Natural killer cell treated with Interleukin-12 subunit alpha and Interleukin-12 subunit beta and Interleukin-15 and Interleukin-18, amount 100 ng/mL, for 72 hours (primary cell): Measurements from ENCODE around the gene COPZ1. TPM values are rescaled to one million over a fixed set of nuclear protein-coding genes. Genes with fewer than 3 reads are reported as not detected.

ENCODE experiments used
- ATAC-seq, 2 donors: fragments of 150-1000 bp; cut with Tn5 transposase in 1 of 2; sonication (Bioruptor Pico), chemical (Tn5 transposase) in 1 of 2; 2 replicates each; pipeline ENCODE4 v1.10.0; 2021
- DNase-seq: peaks from one replicate; pipeline ENCODE4 v3.0.0; 2022; ENCODE audit warnings: low spot score
- H3K27ac Mint-ChIP-seq, 2 donors: 1 replicate in 1 of 2; 2 replicates in 1 of 2; pipeline ENCODE4 v1.8.0; 2022; ENCODE audit warnings: mixed read lengths in 2 of 2, mild to moderate bottlenecking in 1 of 2, moderate library complexity in 1 of 2
- H3K27me3 Mint-ChIP-seq, 2 donors: 1 replicate in 1 of 2; 2 replicates in 1 of 2; pipeline ENCODE4 v1.8.0; 2022; ENCODE audit warnings: mixed read lengths in 2 of 2
- H3K36me3 Mint-ChIP-seq: one replicate; pipeline ENCODE4 v1.8.0; 2022; ENCODE audit warnings: mixed read lengths
- H3K4me1 Mint-ChIP-seq, 2 donors: 1 replicate in 1 of 2; 2 replicates in 1 of 2; pipeline ENCODE4 v1.8.0; 2022; ENCODE audit warnings: low read depth in 2 of 2, mixed read lengths in 2 of 2, mild to moderate bottlenecking in 1 of 2
- H3K4me3 Mint-ChIP-seq: one replicate; pipeline ENCODE4 v1.8.0; 2022; ENCODE audit warnings: mixed read lengths
- H3K9me3 Mint-ChIP-seq: 2 replicates; pipeline ENCODE4 v1.8.0; 2022; ENCODE audit warnings: mixed read lengths
- total RNA-seq, 2 donors: library from RNA; stranded (reverse); gene quantifications; one replicate each; pipeline ENCODE4 v1.2.3, GENCODE V29; 2022

Gene COPZ1
- total RNA-seq, 2 donors from 2014 or later = 111 to 158 TPM

GRCh38 chr12:54286042-54287030 is 38.6 kb upstream of the COPZ1 start:
- Mint-ChIP-seq H3K4me1 (peaks cover 17 to 21% of the 10 kb centered on the region in 2 donors), H3K9me3 (no peaks in the 10 kb centered on the region)

DNA sequence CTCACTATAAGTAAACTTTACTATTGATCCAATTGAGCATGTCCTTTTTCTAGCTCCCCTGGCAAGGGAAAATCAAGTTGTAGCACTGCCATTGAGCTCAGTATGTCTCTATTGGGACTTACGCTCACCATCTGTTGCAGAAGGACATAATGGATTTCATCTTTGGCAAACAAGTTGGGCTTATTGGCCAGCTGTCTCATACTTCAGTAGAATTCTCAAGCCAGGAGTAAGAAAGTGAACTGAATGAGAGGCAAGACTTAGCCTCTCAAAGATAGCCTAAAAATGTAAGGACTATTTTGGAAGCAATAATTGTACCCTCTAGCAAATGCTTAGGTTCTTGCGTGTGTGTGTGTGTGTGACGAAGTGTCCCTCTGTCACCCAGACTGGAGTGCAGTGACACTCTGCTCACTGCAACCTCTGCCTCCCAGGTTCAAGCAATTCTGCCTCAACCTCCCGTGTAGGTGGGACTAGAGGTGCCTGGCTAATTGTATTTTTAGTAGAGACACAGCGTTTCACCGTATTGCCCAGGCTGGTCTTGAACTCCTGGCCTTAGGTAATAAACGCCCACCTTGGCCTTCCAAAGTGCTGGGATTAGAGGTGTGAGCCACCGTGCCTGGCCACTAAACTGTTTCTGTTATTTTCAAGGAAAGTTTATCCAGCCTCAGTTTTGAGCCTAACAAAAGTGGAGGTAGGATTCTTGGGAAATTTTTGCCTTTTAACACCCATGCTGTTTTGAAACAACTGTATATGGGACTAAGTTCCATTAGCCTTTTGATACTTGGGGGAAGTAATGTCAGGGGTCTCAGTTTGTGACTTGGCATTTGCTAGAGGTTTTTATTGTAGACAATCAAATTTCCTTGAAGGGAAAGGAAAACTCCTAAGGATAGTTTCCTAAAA is 37.4 kb upstream of the COPZ1 start:
- H3K27ac Mint-ChIP-seq = peak overlapping the region in 1 of 2 donors; percentile 12

More at GRCh38 chr12:54286042-54287030, 38.6 kb upstream of the COPZ1 start:
- Mint-ChIP-seq H3K27me3 (no peaks in the 10 kb centered on the region), H3K4me3 (no peak overlapping the region), H3K27ac (no peak overlapping the region), H3K36me3 (peaks cover 11% of the 10 kb centered on the region)
- ATAC-seq = peak in 1 of 2 donors; percentile 11
- DNase-seq = no peak

GRCh38 chr12:54292083-54292930 is 32.6 kb upstream of the COPZ1 start:
- ATAC-seq (peak in 1 of 2 donors; percentile 3), DNase-seq (no peak)
- H3K4me1 Mint-ChIP-seq = peaks cover 14 to 19% of the 10 kb centered on the region in 2 donors
- H3K4me3 Mint-ChIP-seq = no peak overlapping the region
- H3K27me3 Mint-ChIP-seq = no peaks in the 10 kb centered on the region
- no peak overlapping the region for H3K27ac Mint-ChIP-seq
- no peaks in the 10 kb centered on the region for H3K9me3 Mint-ChIP-seq
- peaks cover 3% of the 10 kb centered on the region for H3K36me3 Mint-ChIP-seq

More for the DNA sequence above, 37.4 kb upstream of the COPZ1 start:
- no peaks in the 10 kb centered on the region for H3K27me3 Mint-ChIP-seq
- no peaks in the 10 kb centered on the region for H3K9me3 Mint-ChIP-seq
- H3K4me3 Mint-ChIP-seq = no peak overlapping the region
- peaks cover 17 to 21% of the 10 kb centered on the region in 2 donors for H3K4me1 Mint-ChIP-seq
- H3K36me3 Mint-ChIP-seq = peaks cover 11% of the 10 kb centered on the region
- no peak for DNase-seq
- no peak for ATAC-seq

DNA sequence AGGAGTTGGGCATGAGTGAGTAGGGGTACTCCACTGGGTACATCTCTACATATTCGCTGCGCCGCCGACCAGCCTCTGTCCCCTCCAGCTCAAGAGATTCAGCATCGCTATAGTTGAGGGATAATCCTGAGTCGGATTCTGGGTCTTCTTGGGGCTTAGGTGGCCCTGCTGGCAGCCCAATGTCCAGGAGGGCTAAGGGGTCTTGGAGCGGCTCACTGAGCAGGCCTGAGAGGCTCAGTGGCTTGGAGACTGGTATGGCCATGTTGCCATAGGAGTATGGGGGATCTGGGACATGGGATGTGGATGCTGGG is 32.0 kb upstream of the COPZ1 start:
- Mint-ChIP-seq H3K36me3 (no peaks in the 10 kb centered on the region), H3K27ac (peak overlapping the region in 1 of 2 donors; percentile 6), H3K27me3 (no peaks in the 10 kb centered on the region), H3K4me3 (no peak overlapping the region), H3K4me1 (peaks cover 13 to 21% of the 10 kb centered on the region in 2 donors), H3K9me3 (no peaks in the 10 kb centered on the region)
- DNase-seq (no peak), ATAC-seq (peak in 1 of 2 donors; percentile 1)

DNA sequence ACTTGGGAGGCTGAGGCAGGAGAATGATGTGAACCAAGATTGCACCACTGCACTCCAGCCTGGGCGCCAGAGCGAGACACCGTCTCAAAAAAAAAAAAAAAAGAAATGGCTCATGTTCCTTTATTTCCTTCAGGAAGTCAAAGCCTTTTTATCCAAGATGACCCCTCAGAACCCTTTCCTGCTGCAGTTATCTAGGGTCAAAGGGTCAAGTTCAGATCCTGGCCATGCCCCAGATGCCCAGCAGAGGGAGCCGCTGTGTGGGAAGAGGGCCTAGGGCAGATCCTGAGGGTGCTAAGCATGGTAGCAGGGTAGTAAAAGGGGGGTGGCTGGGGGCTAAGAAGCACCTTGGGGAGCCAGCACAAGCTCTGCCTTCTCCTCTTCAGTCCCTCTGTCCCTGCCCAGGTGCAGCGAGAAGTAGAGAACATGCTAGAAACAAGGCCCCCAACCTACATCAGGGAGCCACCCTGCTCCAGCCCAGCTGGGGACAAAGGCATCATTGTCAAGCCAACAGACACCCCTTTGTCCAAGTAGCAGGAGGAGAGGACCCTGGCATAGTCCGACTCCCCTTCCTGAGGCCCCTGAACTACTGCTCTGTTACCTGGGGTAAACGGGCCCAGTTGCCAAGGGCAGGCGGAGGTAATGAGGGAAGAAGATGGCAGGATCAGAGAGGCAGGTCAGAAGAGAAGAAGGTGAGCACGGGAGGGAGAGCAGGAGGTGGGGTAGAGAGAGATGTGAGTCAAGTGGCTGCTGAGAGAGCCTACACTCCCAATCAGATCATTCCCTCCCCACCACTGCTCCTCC is 30.6 kb upstream of the COPZ1 start:
- Mint-ChIP-seq H3K4me3 (peak overlapping the region; percentile 0), H3K4me1 (peaks cover 13 to 24% of the 10 kb centered on the region in 2 donors), H3K27ac (no peak overlapping the region), H3K9me3 (no peaks in the 10 kb centered on the region), H3K36me3 (no peaks in the 10 kb centered on the region), H3K27me3 (peaks cover 0 to under 1% of the 10 kb centered on the region in 2 donors)
- DNase-seq (peak; percentile 64), ATAC-seq (peak; percentile 71)

- H3K36me3 Mint-ChIP-seq = no peaks in the 10 kb centered on the region
- peaks cover 6 to 8% of the 10 kb centered on the region in 2 donors for H3K27me3 Mint-ChIP-seq
- ATAC-seq (no peak), DNase-seq (peak; percentile 12)
- no peaks in the 10 kb centered on the region for H3K9me3 Mint-ChIP-seq
- H3K4me3 Mint-ChIP-seq = peak overlapping the region; percentile 0
- peak overlapping the region in 1 of 2 donors; percentile 26 for H3K27ac Mint-ChIP-seq
- H3K4me1 Mint-ChIP-seq = peaks cover 18 to 31% of the 10 kb centered on the region in 2 donors
Measured at GRCh38 chr12:54294953-54295566, 29.9 kb upstream of the COPZ1 start.

DNA sequence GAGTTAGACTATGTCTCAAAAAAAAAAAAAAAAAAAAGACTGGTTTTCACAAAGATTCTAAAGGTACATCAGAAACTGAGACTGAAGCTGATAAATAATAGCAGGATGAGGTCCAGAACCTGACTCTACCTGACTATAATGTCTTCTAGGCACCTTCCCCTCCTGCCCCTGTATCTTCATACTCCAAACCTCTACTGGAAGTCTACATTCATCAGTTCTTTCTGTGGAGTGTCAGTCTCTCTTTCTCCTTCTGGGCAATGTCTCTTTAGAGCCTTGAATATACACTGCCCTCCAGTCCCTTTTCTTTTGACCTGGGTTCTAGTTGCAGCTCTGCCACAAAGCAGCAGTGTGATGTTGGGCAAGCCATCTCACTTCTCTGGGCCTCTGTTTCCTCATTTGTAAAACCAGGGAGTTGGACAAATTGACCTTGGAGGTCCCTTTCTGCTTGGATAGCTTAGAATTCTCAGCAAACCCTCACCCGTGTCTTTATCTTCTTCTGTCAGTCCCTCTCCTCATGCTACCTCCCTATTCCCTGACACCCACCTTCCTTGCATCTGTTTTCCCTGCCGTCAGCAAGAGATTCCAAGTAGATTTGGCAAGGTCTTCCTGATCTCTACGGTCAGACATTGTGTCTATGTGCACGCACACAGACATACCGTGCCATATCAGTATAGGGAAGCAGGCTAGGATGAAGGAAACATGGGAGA is 28.4 kb upstream of the COPZ1 start:
- Mint-ChIP-seq H3K36me3 (no peaks in the 10 kb centered on the region), H3K27ac (peak overlapping the region; percentile 10 to 46), H3K9me3 (no peaks in the 10 kb centered on the region), H3K4me1 (peaks cover 28 to 38% of the 10 kb centered on the region in 2 donors), H3K4me3 (peak overlapping the region; percentile 23), H3K27me3 (peaks cover 12 to 13% of the 10 kb centered on the region in 2 donors)
- DNase-seq (peak; percentile 10), ATAC-seq (no peak)

GRCh38 chr12:54298904-54299303 is 26.0 kb upstream of the COPZ1 start:
- ATAC-seq = no peak
- Mint-ChIP-seq H3K27me3 (peaks cover 12 to 20% of the 10 kb centered on the region in 2 donors), H3K4me3 (peak overlapping the region; percentile 60), H3K4me1 (peaks cover 45 to 47% of the 10 kb centered on the region in 2 donors), H3K9me3 (no peaks in the 10 kb centered on the region), H3K27ac (no peak overlapping the region), H3K36me3 (no peaks in the 10 kb centered on the region)
- DNase-seq = no peak

GRCh38 chr12:54299515-54300224 is 25.3 kb upstream of the COPZ1 start:
- H3K4me3 Mint-ChIP-seq = peak overlapping the region; percentile 60
- ATAC-seq = no peak
- H3K4me1 Mint-ChIP-seq = peaks cover 51 to 53% of the 10 kb centered on the region in 2 donors
- no peaks in the 10 kb centered on the region for H3K36me3 Mint-ChIP-seq
- no peaks in the 10 kb centered on the region for H3K9me3 Mint-ChIP-seq
- H3K27me3 Mint-ChIP-seq = peaks cover 12 to 20% of the 10 kb centered on the region in 2 donors
- H3K27ac Mint-ChIP-seq = no peak overlapping the region
- DNase-seq = no peak

DNA sequence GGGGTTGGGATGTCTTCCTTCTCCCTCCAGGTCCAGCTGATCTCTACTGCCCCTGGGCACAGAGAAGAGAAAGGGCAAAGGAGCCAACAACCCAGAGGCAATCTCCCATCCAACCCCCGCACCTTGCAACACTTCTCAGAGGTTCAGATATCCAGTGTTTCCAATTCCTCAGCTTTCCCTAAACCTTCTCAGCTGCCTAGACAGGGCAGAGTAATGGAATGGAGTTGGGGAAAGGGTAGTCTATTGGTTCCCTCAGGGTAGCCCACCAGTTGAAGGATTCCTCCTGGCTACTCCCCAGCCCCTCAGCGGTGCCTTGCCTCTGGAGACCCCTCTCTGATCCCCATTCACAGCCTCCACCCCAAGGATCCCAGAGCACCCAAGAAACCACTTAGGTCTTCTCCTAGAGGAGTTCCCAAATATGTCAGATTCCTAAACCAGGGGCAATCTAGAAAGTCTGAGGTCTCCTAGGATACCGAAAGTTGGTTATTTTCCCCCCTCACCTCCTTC is 24.7 kb upstream of the COPZ1 start:
- Mint-ChIP-seq H3K27me3 (peaks cover 12 to 20% of the 10 kb centered on the region in 2 donors), H3K4me3 (peak overlapping the region; percentile 60)
- DNase-seq = no peak

More for the DNA sequence above, 24.7 kb upstream of the COPZ1 start:
- H3K27ac Mint-ChIP-seq = no peak overlapping the region
- H3K9me3 Mint-ChIP-seq = no peaks in the 10 kb centered on the region
- ATAC-seq = no peak
- peaks cover 48 to 51% of the 10 kb centered on the region in 2 donors for H3K4me1 Mint-ChIP-seq
- H3K36me3 Mint-ChIP-seq = no peaks in the 10 kb centered on the region
